Neural progenitor cell (in vitro differentiated cells): ENCODE measurements around the gene SAMD4A. TPM values are rescaled to one million over a fixed set of nuclear protein-coding genes. Genes with fewer than 3 reads are reported as not detected.

Source experiments
- DNase-seq: peaks from one replicate; pipeline ENCODE4 v3.0.0-alpha.2; 2016; ENCODE audit warnings: low spot score
- H2AFZ ChIP-seq: fragments of 200-600 bp; sonication (generic); replicated peaks from 2 replicates; pipeline ENCODE4 v1.6.1; 2016; ENCODE audit warnings: antibody characterized with exemption
- H3F3A ChIP-seq: fragments of 200-600 bp; sonication (generic); 2 replicates; pipeline ENCODE4 v1.6.1; 2016; ENCODE audit warnings: antibody characterized with exemption, low read depth
- H3K27ac ChIP-seq: fragments of 200-600 bp; sonication (generic); 2 replicates; pipeline ENCODE4 v1.5.1; 2016; ENCODE audit warnings: mild to moderate bottlenecking
- H3K27me3 ChIP-seq: fragments of 200-600 bp; sonication (generic); 2 replicates; pipeline ENCODE4 v1.6.1; 2016; ENCODE audit warnings: mild to moderate bottlenecking, moderate library complexity
- H3K36me3 ChIP-seq: fragments of 200-600 bp; sonication (generic); 2 replicates; pipeline ENCODE4 v1.5.1; 2016
- H3K4me1 ChIP-seq: fragments of 200-600 bp; sonication (generic); 2 replicates; pipeline ENCODE4 v1.6.1; 2016; ENCODE audit warnings: mixed run types
- H3K4me2 ChIP-seq: fragments of 200-600 bp; sonication (generic); 2 replicates; pipeline ENCODE4 v1.6.1; 2016
- H3K4me3 ChIP-seq: fragments of 200-600 bp; sonication (generic); 2 replicates; pipeline ENCODE4 v1.5.1; 2016
- H3K79me2 ChIP-seq: fragments of 200-600 bp; sonication (generic); 2 replicates; pipeline ENCODE4 v1.6.1; 2016; ENCODE audit warnings: low read depth
- H3K9ac ChIP-seq: fragments of 200-600 bp; sonication (generic); 2 replicates; pipeline ENCODE4 v1.6.1; 2016
- H3K9me3 ChIP-seq: fragments of 200-600 bp; sonication (generic); 2 replicates; pipeline ENCODE4 v1.5.1; 2016; ENCODE audit warnings: low read depth
- H4K20me1 ChIP-seq: fragments of 200-600 bp; sonication (generic); 2 replicates; pipeline ENCODE4 v1.6.1; 2016; ENCODE audit warnings: low read depth
- H3K27ac Mint-ChIP-seq: 3 replicates; pipeline ENCODE4 v1.8.0; 2021; ENCODE audit warnings: mixed read lengths
- H3K27me3 Mint-ChIP-seq: 2 replicates; pipeline ENCODE4 v1.8.0; 2022; ENCODE audit warnings: low read depth, mild to moderate bottlenecking, inconsistent platforms, moderate library complexity, mixed read lengths; ENCODE audit not compliant: insufficient read depth
- H3K36me3 Mint-ChIP-seq: 3 replicates; pipeline ENCODE4 v1.8.0; 2021; ENCODE audit warnings: mixed read lengths
- H3K4me1 Mint-ChIP-seq: 3 replicates; pipeline ENCODE4 v1.8.0; 2021; ENCODE audit warnings: mixed read lengths
- H3K4me3 Mint-ChIP-seq: 3 replicates; pipeline ENCODE4 v1.8.0; 2021; ENCODE audit warnings: mild to moderate bottlenecking, moderate library complexity, mixed read lengths
- H3K9me3 Mint-ChIP-seq: 3 replicates; pipeline ENCODE4 v1.8.0; 2020; ENCODE audit warnings: mixed read lengths
- EZH2 ChIP-seq: fragments of 200-600 bp; sonication (generic); IDR thresholded peaks from 2 replicates; pipeline ENCODE4 v1.6.1; 2017; ENCODE audit warnings: antibody characterized with exemption, mild to moderate bottlenecking, moderate library complexity
- EZH2phosphoT487 ChIP-seq: fragments of 200-600 bp; sonication (generic); IDR thresholded peaks from 2 replicates; pipeline ENCODE4 v1.6.1; 2017; ENCODE audit warnings: antibody characterized with exemption
- total RNA-seq: library from RNA; depleted of rRNA; stranded (reverse); fragments of >200 nt; gene quantifications from 2 replicates; pipeline ENCODE4 v1.2.3, GENCODE V29; 2015; ENCODE audit warnings: low replicate concordance
- TF ChIP-seq, protein P1 (sequence below): fragments of 200-600 bp; sonication (generic); IDR thresholded peaks from 2 replicates; pipeline ENCODE4 v1.5.1; 2017; ENCODE audit warnings: antibody characterized with exemption, mild to moderate bottlenecking

The SAMD4A gene
- total RNA-seq, 1 donor from 2014 or later, result 4.3 TPM

DNA sequence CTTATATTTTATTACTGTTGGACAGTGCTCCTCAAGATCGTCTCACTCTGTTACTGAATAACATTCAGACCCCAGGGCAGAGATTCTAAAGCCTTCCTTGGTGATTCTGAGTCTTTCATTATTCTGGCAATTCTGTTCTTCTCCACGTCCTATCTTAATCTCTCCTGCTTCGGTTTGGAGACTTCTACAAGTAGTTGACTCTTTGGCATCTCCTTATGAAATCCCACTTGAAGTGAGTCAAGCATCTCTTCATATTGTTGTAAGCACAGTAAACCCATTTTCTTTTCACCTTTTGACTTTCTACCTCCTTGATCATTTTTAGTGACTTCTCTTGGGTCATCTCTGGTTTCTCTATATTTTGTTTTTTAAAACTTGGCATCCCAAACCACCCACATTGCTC, 132.8 kb downstream of the SAMD4A start:
- Mint-ChIP-seq H3K36me3 (peaks cover 2% of the 10 kb centered on the region), H3K4me1 (peaks cover 9% of the 10 kb centered on the region), H3K27ac (no peak overlapping the region), H3K9me3 (no peaks in the 10 kb centered on the region), H3K4me3 (no peak overlapping the region), H3K27me3 (no peaks in the 10 kb centered on the region)
- Histone ChIP-seq H4K20me1 (no peaks in the 10 kb centered on the region), H3K4me2 (no peak overlapping the region), H3K9ac (no peak overlapping the region), H3K27ac (no peak overlapping the region), H3K27me3 (no peaks in the 10 kb centered on the region), H2AFZ (no peak overlapping the region), H3K4me3 (no peak overlapping the region), H3K9me3 (no peaks in the 10 kb centered on the region), H3F3A (no peaks in the 10 kb centered on the region), H3K79me2 (no peaks in the 10 kb centered on the region), H3K4me1 (peaks cover 7% of the 10 kb centered on the region), H3K36me3 (no peaks in the 10 kb centered on the region)
- TF ChIP-seq EZH2 (no peak), EZH2phosphoT487 (no peak)
- TF ChIP-seq, protein P1, sequence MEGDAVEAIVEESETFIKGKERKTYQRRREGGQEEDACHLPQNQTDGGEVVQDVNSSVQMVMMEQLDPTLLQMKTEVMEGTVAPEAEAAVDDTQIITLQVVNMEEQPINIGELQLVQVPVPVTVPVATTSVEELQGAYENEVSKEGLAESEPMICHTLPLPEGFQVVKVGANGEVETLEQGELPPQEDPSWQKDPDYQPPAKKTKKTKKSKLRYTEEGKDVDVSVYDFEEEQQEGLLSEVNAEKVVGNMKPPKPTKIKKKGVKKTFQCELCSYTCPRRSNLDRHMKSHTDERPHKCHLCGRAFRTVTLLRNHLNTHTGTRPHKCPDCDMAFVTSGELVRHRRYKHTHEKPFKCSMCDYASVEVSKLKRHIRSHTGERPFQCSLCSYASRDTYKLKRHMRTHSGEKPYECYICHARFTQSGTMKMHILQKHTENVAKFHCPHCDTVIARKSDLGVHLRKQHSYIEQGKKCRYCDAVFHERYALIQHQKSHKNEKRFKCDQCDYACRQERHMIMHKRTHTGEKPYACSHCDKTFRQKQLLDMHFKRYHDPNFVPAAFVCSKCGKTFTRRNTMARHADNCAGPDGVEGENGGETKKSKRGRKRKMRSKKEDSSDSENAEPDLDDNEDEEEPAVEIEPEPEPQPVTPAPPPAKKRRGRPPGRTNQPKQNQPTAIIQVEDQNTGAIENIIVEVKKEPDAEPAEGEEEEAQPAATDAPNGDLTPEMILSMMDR, result no peak
- DNase-seq, result no peak

DNA sequence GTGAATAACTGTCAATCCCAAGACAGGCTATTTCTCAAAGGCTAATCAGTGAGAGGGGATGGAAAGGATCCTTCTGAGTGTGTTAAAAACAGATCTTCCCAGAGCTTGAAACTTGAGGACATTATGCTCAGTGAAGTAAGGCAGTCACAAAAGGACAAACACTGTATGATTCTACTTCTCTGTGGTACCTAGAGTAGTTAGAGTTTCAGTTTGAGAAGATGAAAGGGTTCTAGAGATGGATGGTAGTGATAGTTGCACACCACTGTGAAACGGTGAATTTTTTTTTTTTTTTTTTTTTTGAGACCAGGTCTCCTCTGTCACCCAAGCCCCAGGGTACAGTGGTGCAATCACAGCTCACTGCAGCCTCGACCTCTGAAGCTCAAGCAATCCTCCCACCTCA, 133.8 kb downstream of the SAMD4A start:
- no peaks in the 10 kb centered on the region for H3K27me3 ChIP-seq
- Mint-ChIP-seq H3K27ac (no peak overlapping the region), H3K4me3 (no peak overlapping the region), H3K4me1 (peaks cover 9% of the 10 kb centered on the region), H3K27me3 (no peaks in the 10 kb centered on the region), H3K36me3 (peaks cover 2% of the 10 kb centered on the region), H3K9me3 (no peaks in the 10 kb centered on the region)
- no peak overlapping the region for H3K9ac ChIP-seq
- H3K36me3 ChIP-seq, result no peaks in the 10 kb centered on the region
- no peak overlapping the region for H3K4me3 ChIP-seq
- H4K20me1 ChIP-seq, result no peaks in the 10 kb centered on the region
- H3F3A ChIP-seq, result no peaks in the 10 kb centered on the region
- TF ChIP-seq EZH2 (no peak), EZH2phosphoT487 (no peak)
- TF ChIP-seq, protein P1, result no peak
- DNase-seq, result no peak
- H3K27ac ChIP-seq, result no peak overlapping the region
- no peak overlapping the region for H3K4me2 ChIP-seq
- no peak overlapping the region for H2AFZ ChIP-seq
- H3K9me3 ChIP-seq, result no peaks in the 10 kb centered on the region
- H3K4me1 ChIP-seq, result peaks cover 7% of the 10 kb centered on the region
- no peaks in the 10 kb centered on the region for H3K79me2 ChIP-seq

DNA sequence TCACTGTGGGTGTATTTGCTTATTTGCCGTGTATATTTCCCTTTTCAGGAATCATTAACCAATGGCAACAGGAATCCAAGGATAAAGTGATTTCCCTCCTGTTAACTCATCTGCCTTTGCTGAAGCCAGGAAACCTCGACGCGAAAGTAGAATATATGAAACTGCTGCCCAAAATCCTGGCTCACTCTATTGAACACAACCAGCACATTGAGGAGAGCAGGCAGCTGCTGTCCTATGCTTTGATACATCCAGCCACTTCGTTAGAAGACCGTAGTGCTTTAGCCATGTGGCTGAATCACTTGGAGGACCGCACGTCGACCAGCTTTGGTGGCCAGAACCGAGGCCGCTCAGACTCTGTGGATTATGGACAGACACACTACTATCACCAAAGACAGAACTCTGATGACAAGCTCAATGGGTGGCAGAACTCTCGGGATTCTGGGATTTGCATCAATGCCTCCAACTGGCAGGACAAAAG, 135.1 kb downstream of the SAMD4A start:
- no peak overlapping the region for H3K4me3 Mint-ChIP-seq
- H3F3A ChIP-seq, result no peaks in the 10 kb centered on the region
- no peaks in the 10 kb centered on the region for H3K9me3 Mint-ChIP-seq
- no peak overlapping the region for H3K27ac ChIP-seq
- peaks cover 2% of the 10 kb centered on the region for H3K36me3 Mint-ChIP-seq
- H3K4me3 ChIP-seq, result no peak overlapping the region
- TF ChIP-seq EZH2phosphoT487 (no peak), EZH2 (no peak)
- TF ChIP-seq, protein P1, result no peak
- DNase-seq, result no peak
- no peaks in the 10 kb centered on the region for H3K9me3 ChIP-seq
- H3K27me3 Mint-ChIP-seq, result no peaks in the 10 kb centered on the region
- no peak overlapping the region for H2AFZ ChIP-seq
- no peak overlapping the region for H3K4me2 ChIP-seq
- peaks cover 9% of the 10 kb centered on the region for H3K4me1 Mint-ChIP-seq
- H3K27ac Mint-ChIP-seq, result no peak overlapping the region
- H3K4me1 ChIP-seq, result peaks cover 7% of the 10 kb centered on the region
- no peaks in the 10 kb centered on the region for H3K27me3 ChIP-seq
- no peaks in the 10 kb centered on the region for H3K79me2 ChIP-seq
- H3K36me3 ChIP-seq, result no peaks in the 10 kb centered on the region
- H3K9ac ChIP-seq, result no peak overlapping the region
- H4K20me1 ChIP-seq, result no peaks in the 10 kb centered on the region
